HEK293 (cell line): ENCODE results near the gene WDR86.

Source experiments
- CTCF ChIA-PET: fragments of 350-600 bp; formaldehyde crosslinking; extraction: SDS; loops from one replicate; lab custom pipeline; 2021; ENCODE audit warnings: antibody characterized with exemption; lab: Yijun Ruan, JAX
- POLR2A ChIA-PET: fragments of 300-600 bp; formaldehyde crosslinking; extraction: SDS; loops from one replicate; lab custom pipeline; 2020; ENCODE audit warnings: antibody characterized with exemption, inconsistent platforms; lab: Yijun Ruan, JAX
- H3K27ac ChIP-seq: fragments of 200-500 bp; sonication (Bioruptor generic); 2 replicates; pipeline ENCODE4 v1.5.1; 2014; ENCODE audit warnings: low read depth, low read length, control low read depth, inconsistent platforms; ENCODE audit errors: extremely low read depth
- H3K36me3 ChIP-seq, 2 experiments: fragments of 200-500 bp in 1 of 2; sonication (Bioruptor generic) in 1 of 2; 1 replicate in 1 of 2; 2 replicates in 1 of 2; pipeline ENCODE4 v1.5.1; 2014 to 2017; ENCODE audit warnings: inconsistent platforms in 2 of 2, low read length in 2 of 2; ENCODE audit not compliant: control insufficient read depth in 2 of 2, insufficient read depth in 1 of 2
- H3K4me1 ChIP-seq: fragments of 200-500 bp; sonication (Bioruptor generic); 2 replicates; pipeline ENCODE4 v1.5.1; 2014; ENCODE audit warnings: mild to moderate bottlenecking, low read length, inconsistent platforms; ENCODE audit not compliant: control insufficient read depth, insufficient read depth
- H3K4me3 ChIP-seq: 2 replicates; pipeline ENCODE4 v1.5.1; 2011; ENCODE audit warnings: low read depth, mild to moderate bottlenecking, control low read depth, low read length, moderate library complexity
- H3K9me3 ChIP-seq: fragments of 200-500 bp; sonication (Bioruptor generic); 2 replicates; pipeline ENCODE4 v1.5.1; 2014; ENCODE audit warnings: low read depth, low read length, inconsistent platforms; ENCODE audit not compliant: control insufficient read depth, insufficient read depth
- ATF2 ChIP-seq: fragments of 450-650 bp; formaldehyde crosslinking; IDR thresholded peaks from 2 replicates; pipeline ENCODE4 v1.5.1; 2016; ENCODE audit warnings: missing biosample characterization, missing genetic modification characterization, low read depth
- EGR2 ChIP-seq: fragments of 450-650 bp; formaldehyde crosslinking; IDR thresholded peaks from 2 replicates; pipeline ENCODE4 v1.5.1; 2016; ENCODE audit warnings: low read depth, missing biosample characterization, missing genetic modification characterization
- ELK4 ChIP-seq: IDR thresholded peaks from 2 replicates; pipeline ENCODE4 v1.6.1; 2011; ENCODE audit warnings: mild to moderate bottlenecking, low read depth, low read length, borderline replicate concordance
- KLF17 ChIP-seq: fragments of 450-650 bp; formaldehyde crosslinking; IDR thresholded peaks from 2 replicates; pipeline ENCODE4 v1.5.1; 2016; ENCODE audit warnings: missing biosample characterization, missing genetic modification characterization
- KLF7 ChIP-seq: fragments of 450-650 bp; formaldehyde crosslinking; IDR thresholded peaks from 2 replicates; pipeline ENCODE4 v1.5.1; 2016; ENCODE audit warnings: missing biosample characterization, missing genetic modification characterization, borderline replicate concordance
- WT1 ChIP-seq: fragments of 450-650 bp; formaldehyde crosslinking; IDR thresholded peaks from 2 replicates; pipeline ENCODE4 v1.5.1; 2016; ENCODE audit warnings: missing biosample characterization, missing genetic modification characterization
- ZBTB44 ChIP-seq: fragments of 450-650 bp; IDR thresholded peaks from 2 replicates; pipeline ENCODE4 v1.5.1; 2018; ENCODE audit warnings: missing biosample characterization, mild to moderate bottlenecking, missing genetic modification characterization
- ZBTB48 ChIP-seq: fragments of 450-650 bp; formaldehyde crosslinking; IDR thresholded peaks from 2 replicates; pipeline ENCODE4 v1.5.1; 2016; ENCODE audit warnings: missing biosample characterization, missing genetic modification characterization
- ZBTB8A ChIP-seq: fragments of 450-650 bp; formaldehyde crosslinking; IDR thresholded peaks from 2 replicates; pipeline ENCODE4 v1.5.1; 2016; ENCODE audit warnings: missing biosample characterization, missing genetic modification characterization
- ZFP69B ChIP-seq: fragments of 450-650 bp; formaldehyde crosslinking; IDR thresholded peaks from 2 replicates; pipeline ENCODE4 v1.5.1; 2016; ENCODE audit warnings: missing biosample characterization, missing genetic modification characterization
- ZIC2 ChIP-seq: fragments of 450-650 bp; formaldehyde crosslinking; IDR thresholded peaks from 2 replicates; pipeline ENCODE4 v1.5.1; 2016; ENCODE audit warnings: missing biosample characterization, missing genetic modification characterization
- ZNF121 ChIP-seq: fragments of 450-650 bp; formaldehyde crosslinking; IDR thresholded peaks from 2 replicates; pipeline ENCODE4 v1.5.1; 2016; ENCODE audit warnings: missing biosample characterization, missing genetic modification characterization
- ZNF132 ChIP-seq: fragments of 450-650 bp; formaldehyde crosslinking; IDR thresholded peaks from 2 replicates; pipeline ENCODE4 v1.5.1; 2017; ENCODE audit warnings: missing biosample characterization, missing genetic modification characterization, borderline replicate concordance
- ZNF138 ChIP-seq: fragments of 450-650 bp; formaldehyde crosslinking; IDR thresholded peaks from 2 replicates; pipeline ENCODE4 v1.5.1; 2016; ENCODE audit warnings: missing biosample characterization, missing genetic modification characterization, borderline replicate concordance
- ZNF18 ChIP-seq: fragments of 450-650 bp; formaldehyde crosslinking; IDR thresholded peaks from 2 replicates; pipeline ENCODE4 v1.5.1; 2016; ENCODE audit warnings: missing biosample characterization, missing genetic modification characterization
- ZNF184 ChIP-seq: fragments of 450-650 bp; IDR thresholded peaks from 2 replicates; pipeline ENCODE4 v1.5.1; 2018; ENCODE audit warnings: missing biosample characterization, mild to moderate bottlenecking, missing genetic modification characterization
- ZNF211 ChIP-seq: fragments of 450-650 bp; formaldehyde crosslinking; IDR thresholded peaks from 2 replicates; pipeline ENCODE4 v1.5.1; 2016; ENCODE audit warnings: low read depth, missing biosample characterization, missing genetic modification characterization
- ZNF335 ChIP-seq: fragments of 450-650 bp; formaldehyde crosslinking; conservative IDR thresholded peaks from 2 replicates; pipeline ENCODE4 v1.5.1; 2016; ENCODE audit warnings: missing biosample characterization, missing genetic modification characterization
- ZNF473 ChIP-seq: fragments of 450-650 bp; formaldehyde crosslinking; IDR thresholded peaks from 2 replicates; pipeline ENCODE4 v1.5.1; 2017; ENCODE audit warnings: missing biosample characterization, missing genetic modification characterization
- ZNF654 ChIP-seq: fragments of 450-650 bp; formaldehyde crosslinking; IDR thresholded peaks from 2 replicates; pipeline ENCODE4 v1.5.1; 2016; ENCODE audit warnings: low read depth, missing biosample characterization, missing genetic modification characterization
- ZNF707 ChIP-seq: fragments of 450-650 bp; formaldehyde crosslinking; IDR thresholded peaks from 2 replicates; pipeline ENCODE4 v1.5.1; 2016; ENCODE audit warnings: missing biosample characterization, missing genetic modification characterization
- ZSCAN23 ChIP-seq: fragments of 450-650 bp; formaldehyde crosslinking; IDR thresholded peaks from 2 replicates; pipeline ENCODE4 v1.5.1; 2016; ENCODE audit warnings: missing biosample characterization, missing genetic modification characterization

The WDR86 gene

GRCh38 chr7:151449990-151450389 is 40.2 kb upstream of the WDR86 start:
- no peaks in the 10 kb centered on the region for H3K9me3 ChIP-seq
- ChIA-PET CTCF (interaction anchor here (2.3 kb wide), 1 partner anchor 81 kb away, joined by 7 read pairs; no protein-coding TSS in a partner anchor), POLR2A (no interaction called here)
- no peaks in the 10 kb centered on the region for H3K4me1 ChIP-seq
- H3K27ac ChIP-seq, result no peak overlapping the region
- TF ChIP-seq KLF17 (tag by site-specific recombination), result no peak
- TF ChIP-seq WT1 (tag by site-specific recombination), result no peak
- no peak for TF ChIP-seq ZNF18 (tag by site-specific recombination)
- no peak for TF ChIP-seq ZNF138 (tag by site-specific recombination)
- TF ChIP-seq ZNF121 (tag by site-specific recombination), result no peak
- no peak for TF ChIP-seq ZNF184 (tag by site-specific recombination)
- TF ChIP-seq ZNF707 (tag by site-specific recombination), result no peak
- no peak for TF ChIP-seq ELK4
- TF ChIP-seq KLF7 (tag by site-specific recombination), result no peak
- no peak for TF ChIP-seq ATF2 (tag by site-specific recombination)
- no peak for TF ChIP-seq ZBTB48 (tag by site-specific recombination)
- no peak for TF ChIP-seq ZFP69B
- TF ChIP-seq ZSCAN23, result no peak
- no peak for TF ChIP-seq ZBTB44 (tag by site-specific recombination)
- TF ChIP-seq ZNF335, result no peak
- no peak for TF ChIP-seq ZNF473 (tag by site-specific recombination)
- no peak for TF ChIP-seq ZIC2
- no peaks in the 10 kb centered on the region for H3K36me3 ChIP-seq
- no peak overlapping the region for H3K4me3 ChIP-seq

- peak; percentile 37 for TF ChIP-seq ZNF654 (tag by site-specific recombination)
- no peak for TF ChIP-seq ZNF132 (tag by site-specific recombination)
- TF ChIP-seq ZNF211 (tag by site-specific recombination), result no peak
- peak; percentile 53; the same call in 1 of the 2 replicates for TF ChIP-seq ZBTB8A (tag by site-specific recombination)
- TF ChIP-seq EGR2 (tag by site-specific recombination), result no peak
- ChIA-PET POLR2A (no interaction called here), CTCF (interaction anchor here (0.6 to 2.3 kb wide), 5 partner anchors 9 to 1610 kb away, joined by 3 to 7 read pairs (median 4); partner anchors contain the start of gene ZNF862)
- Histone ChIP-seq H3K4me1 (no peaks in the 10 kb centered on the region), H3K9me3 (no peaks in the 10 kb centered on the region), H3K36me3 (no peaks in the 10 kb centered on the region), H3K4me3 (no peak overlapping the region), H3K27ac (no peak overlapping the region)
These were observed 38.7 kb upstream of the WDR86 start for GRCh38 chr7:151448261-151449252.
